Liver (tissue), 9 donors: ENCODE data around the gene ZNF273. TPM values are rescaled to one million over a fixed set of nuclear protein-coding genes. Genes with fewer than 3 reads are reported as not detected.

ENCODE experiments used
- DNase-seq: peaks from one replicate; pipeline ENCODE4 v3.0.0-alpha.2; 2017; ENCODE audit warnings: low spot score
- H3K27ac ChIP-seq, 2 donors: one replicate each; pipeline ENCODE4 v1.7.0; 2013; ENCODE audit warnings: inconsistent platforms in 2 of 2, low read length in 2 of 2, control low read depth in 1 of 2, low read depth in 1 of 2, mild to moderate bottlenecking in 1 of 2
- H3K27me3 ChIP-seq, 4 donors: one replicate each; pipeline versions ENCODE4 v1.6.1 to v1.7.0; 2013; ENCODE audit warnings: low read length in 3 of 4, inconsistent platforms in 1 of 4, mild to moderate bottlenecking in 1 of 4, moderate library complexity in 1 of 4; ENCODE audit not compliant: control insufficient read depth in 4 of 4, insufficient read depth in 4 of 4
- H3K36me3 ChIP-seq, 4 donors: one replicate each; pipeline versions ENCODE4 v1.6.1 to v1.7.0; 2013; ENCODE audit warnings: low read length in 3 of 4, mild to moderate bottlenecking in 3 of 4, low read depth in 1 of 4, moderate library complexity in 1 of 4; ENCODE audit not compliant: control insufficient read depth in 4 of 4, insufficient read depth in 3 of 4
- H3K4me1 ChIP-seq, 4 donors: one replicate each; pipeline versions ENCODE4 v1.6.1 to v1.7.0; 2013; ENCODE audit warnings: low read length in 3 of 4, mild to moderate bottlenecking in 3 of 4, moderate library complexity in 1 of 4; ENCODE audit not compliant: control insufficient read depth in 4 of 4, insufficient read depth in 4 of 4
- H3K4me3 ChIP-seq, 3 donors: one replicate each; pipeline versions ENCODE4 v1.6.1 to v1.7.0; 2013; ENCODE audit warnings: low read length in 3 of 3, control low read depth in 1 of 3, low read depth in 1 of 3, mild to moderate bottlenecking in 1 of 3
- H3K9ac ChIP-seq, 2 donors: one replicate each; pipeline ENCODE4 v1.7.0; 2013; ENCODE audit warnings: low read length in 2 of 2, mild to moderate bottlenecking in 2 of 2, moderate library complexity in 2 of 2, control low read depth in 1 of 2, low read depth in 1 of 2
- H3K9me3 ChIP-seq, 4 donors: one replicate each; pipeline versions ENCODE4 v1.6.1 to v1.7.0; 2013; ENCODE audit warnings: low read length in 3 of 4; ENCODE audit not compliant: control insufficient read depth in 4 of 4
- CTCF ChIP-seq: fragments of 150-350 bp; IDR thresholded peaks from 2 replicates; pipeline ENCODE4 v1.5.1; 2017; ENCODE audit warnings: improper control_type of control experiment, low read depth, low read length; ENCODE audit not compliant: missing input control
- EGR1 ChIP-seq, 2 donors: IDR thresholded peaks; 2 replicates each; pipeline ENCODE4 v1.6.1; 2016 to 2018; ENCODE audit warnings: antibody characterized with exemption in 2 of 2, low read depth in 2 of 2
- FOXA1 ChIP-seq: IDR thresholded peaks from 2 replicates; pipeline ENCODE4 v1.6.1; 2016; ENCODE audit warnings: antibody characterized with exemption
- GABPA ChIP-seq, 2 donors: IDR thresholded peaks in 1 of 2; conservative IDR thresholded peaks in 1 of 2; 2 replicates each; pipeline ENCODE4 v1.6.1; 2016; ENCODE audit warnings: antibody characterized with exemption in 2 of 2, mild to moderate bottlenecking in 1 of 2, moderate library complexity in 1 of 2
- HNF4A ChIP-seq, 2 donors: conservative IDR thresholded peaks; 2 replicates each; pipeline ENCODE4 v1.6.1; 2016; ENCODE audit warnings: antibody characterized with exemption in 2 of 2, mild to moderate bottlenecking in 2 of 2
- HNF4G ChIP-seq: IDR thresholded peaks from 2 replicates; pipeline ENCODE4 v1.6.1; 2016; ENCODE audit warnings: antibody characterized with exemption
- JUND ChIP-seq, 2 donors: IDR thresholded peaks; 2 replicates each; pipeline ENCODE4 v1.6.1; 2016; ENCODE audit warnings: antibody characterized with exemption in 2 of 2
- MAX ChIP-seq: IDR thresholded peaks from 2 replicates; pipeline ENCODE4 v1.6.1; 2016; ENCODE audit warnings: antibody characterized with exemption
- NR2F2 ChIP-seq: IDR thresholded peaks from 2 replicates; pipeline ENCODE4 v1.6.1; 2016; ENCODE audit warnings: antibody characterized with exemption
- RAD21 ChIP-seq, 2 donors: IDR thresholded peaks; 2 replicates each; pipeline ENCODE4 v1.6.1; 2016; ENCODE audit warnings: antibody characterized with exemption in 2 of 2, mild to moderate bottlenecking in 2 of 2
- RXRA ChIP-seq, 2 donors: IDR thresholded peaks; 2 replicates each; pipeline ENCODE4 v1.6.1; 2017 to 2018; ENCODE audit warnings: antibody characterized with exemption in 2 of 2, mild to moderate bottlenecking in 1 of 2
- TAF1 ChIP-seq: conservative IDR thresholded peaks from 2 replicates; pipeline ENCODE4 v1.6.1; 2016; ENCODE audit warnings: antibody characterized with exemption, mild to moderate bottlenecking
- YY1 ChIP-seq: IDR thresholded peaks from 2 replicates; pipeline ENCODE4 v1.6.1; 2016; ENCODE audit warnings: antibody characterized with exemption, mild to moderate bottlenecking
- ZBTB33 ChIP-seq: IDR thresholded peaks from 2 replicates; pipeline ENCODE4 v1.6.1; 2016; ENCODE audit warnings: antibody characterized with exemption
- WGBS: extraction: QIAGEN DNeasy Blood & Tissue Kit; methylation state at CpG from one replicate; pipeline ENCODE4 v1.1.7; 2013; 5-methylcytosine and 5-hydroxymethylcytosine counted together
- polyA plus RNA-seq, 2 donors: library from polyadenylated mRNA; stranded (reverse) in 1 of 2; unstranded in 1 of 2; fragments of 200-250 nt in 1 of 2; fragments of >200 nt in 1 of 2; fragmentation: Nextera tagmentation in 1 of 2; extraction: Ambion mirVana in 1 of 2; gene quantifications; one replicate each; pipeline versions ENCODE4 v1.2.1 to v1.2.3, GENCODE V29; 2013 to 2015
- total RNA-seq, 2 donors: library from RNA; depleted of rRNA; stranded (reverse); fragments of >200 nt; gene quantifications; one replicate each; pipeline ENCODE4 v1.2.3, GENCODE V29; 2014
- TF ChIP-seq, protein P1 (sequence below): IDR thresholded peaks from 2 replicates; pipeline ENCODE4 v1.6.1; 2016; ENCODE audit warnings: antibody characterized with exemption
- donor health status: healthy.
- donor health status: healthy.
- donor health status: healthy.
- donor health status: healthy.
- donor health status: healthy.

Gene ZNF273
- total and polyA plus RNA-seq, 4 donors: 0.43 to 14.9 (median 0.73) TPM

DNA sequence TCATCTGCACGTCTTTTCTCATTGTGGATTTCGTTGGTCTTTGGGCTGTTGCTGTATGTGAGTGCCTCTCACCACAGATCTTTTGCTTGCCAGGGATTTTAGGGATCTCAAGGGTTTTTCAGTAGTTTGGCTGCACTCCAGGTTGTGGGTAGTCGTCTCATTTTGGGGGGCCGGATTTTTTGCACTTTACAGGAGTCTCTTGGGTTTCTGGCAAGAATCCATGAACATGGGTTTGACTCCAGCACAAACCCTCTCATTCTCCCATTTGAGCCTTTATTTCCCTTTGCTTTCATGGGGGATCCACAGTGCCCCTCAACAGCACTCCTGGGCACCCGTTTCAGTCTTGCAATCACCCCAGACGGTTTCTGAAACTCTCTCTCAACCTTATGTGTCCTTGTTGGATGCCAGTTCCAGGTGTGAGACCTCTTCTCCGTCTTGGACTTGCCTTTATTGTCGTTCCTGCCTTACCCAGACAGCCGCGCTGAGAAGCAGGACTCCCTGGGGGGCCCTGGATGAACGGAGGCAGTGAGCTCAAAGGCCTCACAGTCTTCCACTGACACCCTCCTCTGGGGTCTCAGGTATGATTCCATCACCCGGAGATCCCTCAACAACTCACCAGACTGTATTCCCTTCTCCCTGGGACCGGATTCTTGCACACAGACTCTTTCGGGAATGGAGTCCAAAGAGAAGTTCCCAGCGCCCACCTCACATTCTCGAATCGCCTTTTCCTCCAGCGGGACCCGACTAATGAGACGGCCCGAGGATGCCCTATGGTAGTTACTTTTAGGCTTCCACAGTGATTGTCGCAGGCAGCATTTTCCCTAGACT lies 18.8 kb upstream of the ZNF273 start:
- peaks cover 0 to 3% (median 1%) of the 10 kb centered on the region in 4 donors for H3K27me3 ChIP-seq
- DNase-seq: peak; percentile 20
- no peak overlapping the region for H3K27ac ChIP-seq
- TF ChIP-seq YY1 (no peak), HNF4G (no peak), CTCF (no peak)
- H3K4me1 ChIP-seq: peaks cover 3 to 11% (median 10%) of the 10 kb centered on the region in 4 donors
- peaks cover 4 to 21% (median 9%) of the 10 kb centered on the region in 4 donors for H3K9me3 ChIP-seq
- 78% methylated on average over 22 of the region's 22 CpGs for WGBS
- no peak overlapping the region for H3K9ac ChIP-seq
- H3K4me3 ChIP-seq: no peak overlapping the region
- H3K36me3 ChIP-seq: no peaks in the 10 kb centered on the region

DNA sequence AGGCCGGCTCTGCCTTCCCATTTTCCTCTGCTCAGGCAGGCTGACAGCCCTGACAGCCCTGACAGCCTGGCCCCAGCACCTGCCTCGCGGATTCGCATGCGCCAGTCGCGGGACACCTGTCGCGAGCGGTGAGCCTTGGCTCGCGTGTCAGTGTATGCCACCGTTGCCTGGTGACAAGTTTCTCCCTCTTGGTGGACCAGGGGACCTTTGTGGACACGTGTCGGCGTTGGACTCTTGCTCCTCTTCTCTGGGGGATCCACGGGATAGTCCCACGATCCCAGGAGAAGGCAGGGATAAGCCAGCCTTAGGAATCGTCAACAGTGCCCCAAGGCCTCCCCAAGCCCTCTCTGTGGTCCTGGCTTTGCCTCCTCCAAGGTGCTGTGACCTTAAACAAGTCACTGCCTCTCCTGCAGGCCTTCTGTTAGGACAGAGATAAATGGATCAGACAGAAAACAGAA lies 18.1 kb upstream of the ZNF273 start:
- H3K27ac ChIP-seq: no peak overlapping the region
- peaks cover 4 to 21% (median 6%) of the 10 kb centered on the region in 4 donors for H3K9me3 ChIP-seq
- peaks cover 0 to 5% (median 1%) of the 10 kb centered on the region in 4 donors for H3K27me3 ChIP-seq
- 80% methylated on average over 19 of the region's 19 CpGs for WGBS
- peaks cover 4 to 14% (median 13%) of the 10 kb centered on the region in 4 donors for H3K4me1 ChIP-seq
- TF ChIP-seq TAF1: no peak
- no peak for TF ChIP-seq ZBTB33
- no peak for TF ChIP-seq FOXA1
- TF ChIP-seq RXRA (IDR thresholded peaks at IDR 0.05): no peak
- no peak for TF ChIP-seq NR2F2
- TF ChIP-seq HNF4A (conservative IDR thresholded peaks at IDR 0.05): no peak
- TF ChIP-seq MAX: no peak
- H3K36me3 ChIP-seq: no peaks in the 10 kb centered on the region
- peak; percentile 17 for DNase-seq
- no peak overlapping the region for H3K4me3 ChIP-seq
- H3K9ac ChIP-seq: no peak overlapping the region

DNA sequence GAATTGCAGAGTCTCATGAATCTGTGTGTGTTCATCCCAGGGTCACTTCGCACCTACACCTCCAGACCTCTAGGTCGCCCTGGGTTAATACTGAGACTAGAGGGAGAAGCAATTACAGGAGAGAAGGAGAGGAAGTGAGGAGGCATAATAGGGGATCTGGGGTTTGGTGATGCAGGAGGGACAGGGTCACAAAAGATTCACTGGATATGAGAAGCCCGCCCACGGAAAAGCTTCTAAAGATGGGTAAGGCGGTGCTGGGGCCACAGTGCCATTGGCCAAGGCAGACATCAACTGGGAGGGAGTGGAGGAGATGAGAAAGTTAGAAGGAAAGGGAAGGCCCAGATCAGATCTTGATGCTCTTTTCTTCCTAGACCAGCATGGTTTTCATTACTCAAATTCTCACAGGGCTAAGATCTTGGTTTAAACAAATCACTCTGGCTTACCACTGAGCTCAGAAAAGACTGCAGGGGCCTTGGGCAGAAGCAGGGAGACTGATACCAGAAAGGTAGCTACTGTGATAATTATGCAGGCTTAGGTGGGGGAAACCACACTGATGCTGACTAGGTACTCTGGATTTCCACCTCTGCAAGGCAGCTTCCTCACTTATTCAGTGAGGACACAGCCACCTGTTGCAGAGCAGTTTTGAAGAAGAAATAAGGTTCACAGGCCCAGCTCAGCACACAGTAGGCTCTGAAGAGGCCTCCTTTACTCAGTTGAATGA lies 17.4 kb upstream of the ZNF273 start:
- Histone ChIP-seq H3K36me3 (no peaks in the 10 kb centered on the region), H3K4me3 (no peak overlapping the region), H3K4me1 (peaks cover 4 to 14% (median 13%) of the 10 kb centered on the region in 4 donors), H3K27me3 (peaks cover 0 to 5% (median 1%) of the 10 kb centered on the region in 4 donors), H3K9ac (no peak overlapping the region), H3K27ac (no peak overlapping the region), H3K9me3 (peaks cover 3 to 21% (median 6%) of the 10 kb centered on the region in 4 donors)
- DNase-seq: peak; percentile 24
- 89% methylated on average over 5 of the region's 5 CpGs for WGBS
- TF ChIP-seq HNF4A (conservative IDR thresholded peaks at IDR 0.05): no peak
- TF ChIP-seq EGR1 (IDR thresholded peaks at IDR 0.05; ENCODE audit: low read depth in 2 of 2): no peak
- no peak for TF ChIP-seq MAX
- no peak for TF ChIP-seq JUND (IDR thresholded peaks at IDR 0.05)
- TF ChIP-seq CTCF: no peak
- no peak for TF ChIP-seq GABPA (IDR thresholded peaks at IDR 0.05 in 1 of 2, conservative IDR thresholded peaks at IDR 0.05 in 1 of 2)
- TF ChIP-seq RAD21 (IDR thresholded peaks at IDR 0.05): no peak
- TF ChIP-seq RXRA (IDR thresholded peaks at IDR 0.05): no peak
- TF ChIP-seq, protein P1, sequence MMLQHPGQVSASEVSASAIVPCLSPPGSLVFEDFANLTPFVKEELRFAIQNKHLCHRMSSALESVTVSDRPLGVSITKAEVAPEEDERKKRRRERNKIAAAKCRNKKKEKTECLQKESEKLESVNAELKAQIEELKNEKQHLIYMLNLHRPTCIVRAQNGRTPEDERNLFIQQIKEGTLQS: no peak
